Measurements from ENCODE around the gene PLEKHF1.

GRCh38 chr19:29672933-29673336, 7.7 kb downstream of the PLEKHF1 start:
- TF ChIP-seq, protein P1, sequence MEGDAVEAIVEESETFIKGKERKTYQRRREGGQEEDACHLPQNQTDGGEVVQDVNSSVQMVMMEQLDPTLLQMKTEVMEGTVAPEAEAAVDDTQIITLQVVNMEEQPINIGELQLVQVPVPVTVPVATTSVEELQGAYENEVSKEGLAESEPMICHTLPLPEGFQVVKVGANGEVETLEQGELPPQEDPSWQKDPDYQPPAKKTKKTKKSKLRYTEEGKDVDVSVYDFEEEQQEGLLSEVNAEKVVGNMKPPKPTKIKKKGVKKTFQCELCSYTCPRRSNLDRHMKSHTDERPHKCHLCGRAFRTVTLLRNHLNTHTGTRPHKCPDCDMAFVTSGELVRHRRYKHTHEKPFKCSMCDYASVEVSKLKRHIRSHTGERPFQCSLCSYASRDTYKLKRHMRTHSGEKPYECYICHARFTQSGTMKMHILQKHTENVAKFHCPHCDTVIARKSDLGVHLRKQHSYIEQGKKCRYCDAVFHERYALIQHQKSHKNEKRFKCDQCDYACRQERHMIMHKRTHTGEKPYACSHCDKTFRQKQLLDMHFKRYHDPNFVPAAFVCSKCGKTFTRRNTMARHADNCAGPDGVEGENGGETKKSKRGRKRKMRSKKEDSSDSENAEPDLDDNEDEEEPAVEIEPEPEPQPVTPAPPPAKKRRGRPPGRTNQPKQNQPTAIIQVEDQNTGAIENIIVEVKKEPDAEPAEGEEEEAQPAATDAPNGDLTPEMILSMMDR (IDR thresholded peaks at IDR 0.05) = no peak
- no peak for TF ChIP-seq POLR2A (IDR thresholded peaks at IDR 0.05)
